Globus pallidus (tissue), 1 donor: ENCODE measurements around the gene TMEM187.
A peak's percentile ranks its signal among the peaks of the same experiment; 100 is the strongest.

ENCODE experiments used
- DNase-seq: peaks from one replicate; pipeline ENCODE4 v3.0.0-alpha.2; 2015; ENCODE audit warnings: low spot score

Gene TMEM187

GRCh38 chrX:153934762-153935325 lies 37.7 kb upstream of the TMEM187 start, which contains the start of gene NAA10:
Gene NAA10 (minus strand): TSS chrX:153935037. CDS start chrX:153934904, 133 bp downstream.
- peak; percentile 71 for DNase-seq

- no peak for DNase-seq
These were observed 37.2 kb upstream of the TMEM187 start for GRCh38 chrX:153935326-153935851.

- no peak for DNase-seq
These were observed 35.5 kb upstream of the TMEM187 start for GRCh38 chrX:153937056-153937455.

- DNase-seq, result no peak
These were observed 34.2 kb upstream of the TMEM187 start for GRCh38 chrX:153938226-153938786.

GRCh38 chrX:153939573-153939972 lies 33.0 kb upstream of the TMEM187 start:
- DNase-seq, result no peak

- no peak for DNase-seq
These were observed 31.0 kb upstream of the TMEM187 start for GRCh38 chrX:153941336-153942252.

- DNase-seq, result peak; percentile 55
These were observed 28.3 kb upstream of the TMEM187 start, which contains the start of gene RENBP for GRCh38 chrX:153944140-153944799. Gene RENBP (minus strand): TSS chrX:153944643. CDS start chrX:153944610, 33 bp downstream.

- DNase-seq, result no peak
These were observed 27.8 kb upstream of the TMEM187 start for GRCh38 chrX:153944800-153945150.

- DNase-seq, result no peak
These were observed 26.3 kb upstream of the TMEM187 start for GRCh38 chrX:153945956-153946943.

GRCh38 chrX:153947009-153947769 lies 25.4 kb upstream of the TMEM187 start:
- peak; percentile 68 for DNase-seq

- DNase-seq, result no peak
These were observed 24.5 kb upstream of the TMEM187 start for GRCh38 chrX:153948002-153948466.

GRCh38 chrX:153948847-153949805 lies 23.4 kb upstream of the TMEM187 start:
- no peak for DNase-seq

GRCh38 chrX:153950127-153950526 lies 22.4 kb upstream of the TMEM187 start:
- no peak for DNase-seq

GRCh38 chrX:153951683-153952372 lies 20.7 kb upstream of the TMEM187 start:
- no peak for DNase-seq

GRCh38 chrX:153952373-153953026 lies 20.1 kb upstream of the TMEM187 start:
- DNase-seq, result no peak

- DNase-seq, result peak; percentile 47
These were observed 19.2 kb upstream of the TMEM187 start for GRCh38 chrX:153953342-153953830.

- DNase-seq, result no peak
These were observed 18.5 kb upstream of the TMEM187 start for GRCh38 chrX:153953892-153954557.
